Thymus (tissue), 11 donors: Measurements from ENCODE around the gene PNMA6F. TPM values are rescaled to one million over a fixed set of nuclear protein-coding genes. Genes with fewer than 3 reads are reported as not detected.

ENCODE experiments used
- DNase-seq, 9 donors: peaks; one replicate each; pipeline ENCODE4 v3.0.0-alpha.2; 2013; ENCODE audit warnings: low spot score in 9 of 9, low read depth in 6 of 9, missing footprints in 1 of 9
- H3K27ac ChIP-seq, 2 donors: one replicate each; pipeline ENCODE4 v1.5.1; 2013; ENCODE audit warnings: control low read depth in 1 of 2, low read depth in 1 of 2, low read length in 1 of 2, mild to moderate bottlenecking in 1 of 2, moderate library complexity in 1 of 2
- H3K27me3 ChIP-seq, 2 donors: one replicate each; pipeline ENCODE4 v1.5.1; 2013; ENCODE audit warnings: low read length in 1 of 2; ENCODE audit not compliant: control insufficient read depth in 2 of 2, insufficient read depth in 1 of 2
- H3K36me3 ChIP-seq, 2 donors: one replicate each; pipeline ENCODE4 v1.5.1; 2013; ENCODE audit warnings: low read length in 1 of 2, mild to moderate bottlenecking in 1 of 2, moderate library complexity in 1 of 2; ENCODE audit not compliant: control insufficient read depth in 2 of 2, insufficient read depth in 2 of 2
- H3K4me1 ChIP-seq, 2 donors: one replicate each; pipeline ENCODE4 v1.5.1; 2013; ENCODE audit warnings: low read length in 2 of 2; ENCODE audit not compliant: control insufficient read depth in 2 of 2, insufficient read depth in 2 of 2
- H3K4me3 ChIP-seq, 2 donors: one replicate each; pipeline ENCODE4 v1.5.1; 2013; ENCODE audit warnings: low read length in 2 of 2, control low read depth in 1 of 2, mild to moderate bottlenecking in 1 of 2
- H3K9me3 ChIP-seq, 2 donors: one replicate each; pipeline ENCODE4 v1.5.1; 2013; ENCODE audit warnings: low read length in 1 of 2, mild to moderate bottlenecking in 1 of 2; ENCODE audit not compliant: control insufficient read depth in 2 of 2, insufficient read depth in 1 of 2
- WGBS: extraction: QIAGEN DNeasy Blood & Tissue Kit; methylation state at CpG from one replicate; pipeline ENCODE4 v1.1.7; 2013; 5-methylcytosine and 5-hydroxymethylcytosine counted together
- polyA plus RNA-seq: library from polyadenylated mRNA; stranded (reverse); fragments of 200-250 nt; gene quantifications from one replicate; pipeline ENCODE4 v1.2.3, GENCODE V29; 2013
- total RNA-seq: library from RNA; stranded (reverse); fragments of 120-200 nt; gene quantifications from one replicate; pipeline ENCODE4 v1.2.4, GENCODE V29; 2013
- donor health status: healthy.

Gene PNMA6F
- total and polyA plus RNA-seq, 2 donors: under 0.01 to 0.02 TPM

DNA sequence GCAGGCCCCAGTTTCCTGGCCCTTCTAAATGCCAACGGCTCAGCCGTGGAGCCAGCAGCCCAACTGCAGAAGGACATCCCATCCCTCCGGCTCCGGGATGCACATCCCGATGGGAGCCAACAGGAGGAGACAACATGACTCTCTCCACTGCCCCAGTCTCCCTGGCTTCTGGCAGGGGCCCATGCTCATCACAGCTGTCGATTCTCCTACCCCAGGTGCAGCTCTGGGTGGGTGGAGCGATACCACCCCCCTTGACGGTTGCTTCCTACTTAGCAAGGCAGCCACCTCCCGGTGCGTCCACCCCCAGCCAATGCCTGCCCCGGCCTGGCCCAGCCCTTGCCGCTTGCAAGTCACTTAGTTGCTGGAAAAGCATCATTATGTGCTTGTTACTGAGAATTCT is 31.8 kb upstream of the PNMA6F start:
- WGBS: 88% methylated on average over 12 of the region's 12 CpGs
- Histone ChIP-seq H3K4me3 (no peak overlapping the region), H3K9me3 (peaks cover 0 to 16% of the 10 kb centered on the region in 2 donors), H3K36me3 (peaks cover 2 to 14% of the 10 kb centered on the region in 2 donors), H3K4me1 (peaks cover 0 to 16% of the 10 kb centered on the region in 2 donors), H3K27ac (no peak overlapping the region), H3K27me3 (no peaks in the 10 kb centered on the region)
- DNase-seq: peak in 2 of 9 donors; percentile 14 to 33

DNA sequence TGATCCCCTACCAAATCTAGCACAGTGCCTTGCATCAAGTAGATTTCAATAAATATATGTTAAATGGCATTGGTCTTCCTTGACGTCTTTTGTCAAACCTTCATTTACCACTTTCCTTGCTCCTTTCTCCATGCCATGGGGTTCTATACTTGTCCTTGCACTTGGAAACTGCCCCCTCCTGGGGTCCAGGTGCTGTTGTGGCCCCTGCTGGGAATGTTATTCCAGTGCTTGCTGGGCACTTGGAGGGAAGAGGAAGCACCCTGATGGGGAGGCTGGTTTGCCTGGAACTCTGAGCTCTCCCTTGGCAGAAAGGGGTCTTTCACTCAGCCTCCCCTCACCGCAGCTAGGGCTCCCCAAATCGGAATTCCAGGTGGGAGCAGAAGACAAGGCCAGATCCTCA is 31.3 kb upstream of the PNMA6F start:
- WGBS: 94% methylated on average over 3 of the region's 3 CpGs
- Histone ChIP-seq H3K4me3 (no peak overlapping the region), H3K4me1 (peaks cover 0 to 16% of the 10 kb centered on the region in 2 donors), H3K36me3 (peaks cover 2 to 18% of the 10 kb centered on the region in 2 donors), H3K27ac (no peak overlapping the region), H3K9me3 (peaks cover 0 to 11% of the 10 kb centered on the region in 2 donors), H3K27me3 (no peaks in the 10 kb centered on the region)
- no peak for DNase-seq

DNA sequence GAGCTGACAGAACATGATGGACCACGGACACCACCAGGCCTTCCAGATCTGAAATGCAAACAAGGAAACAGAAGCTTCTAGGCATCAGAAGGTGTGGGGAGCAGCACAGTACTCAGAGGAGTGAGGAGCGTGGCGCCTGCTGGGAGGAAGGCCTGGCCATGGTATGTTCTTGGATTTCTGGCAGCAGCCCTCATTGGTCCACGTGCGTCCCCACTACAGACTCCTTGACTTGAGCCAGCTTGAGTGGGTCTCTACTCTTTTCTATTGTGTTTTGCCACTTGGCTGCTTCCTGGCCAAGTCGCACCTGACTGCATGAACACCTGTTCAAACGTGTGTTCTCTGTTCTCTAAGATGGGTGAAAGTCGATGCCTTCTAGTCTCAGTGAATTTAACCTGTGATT is 30.4 kb upstream of the PNMA6F start:
- WGBS: 93% methylated on average over 8 of the region's 8 CpGs
- Histone ChIP-seq H3K4me3 (no peak overlapping the region), H3K36me3 (peaks cover 6 to 26% of the 10 kb centered on the region in 2 donors), H3K4me1 (peaks cover 0 to 16% of the 10 kb centered on the region in 2 donors), H3K9me3 (peaks cover 0 to 16% of the 10 kb centered on the region in 2 donors), H3K27me3 (no peaks in the 10 kb centered on the region), H3K27ac (no peak overlapping the region)
- no peak for DNase-seq

DNA sequence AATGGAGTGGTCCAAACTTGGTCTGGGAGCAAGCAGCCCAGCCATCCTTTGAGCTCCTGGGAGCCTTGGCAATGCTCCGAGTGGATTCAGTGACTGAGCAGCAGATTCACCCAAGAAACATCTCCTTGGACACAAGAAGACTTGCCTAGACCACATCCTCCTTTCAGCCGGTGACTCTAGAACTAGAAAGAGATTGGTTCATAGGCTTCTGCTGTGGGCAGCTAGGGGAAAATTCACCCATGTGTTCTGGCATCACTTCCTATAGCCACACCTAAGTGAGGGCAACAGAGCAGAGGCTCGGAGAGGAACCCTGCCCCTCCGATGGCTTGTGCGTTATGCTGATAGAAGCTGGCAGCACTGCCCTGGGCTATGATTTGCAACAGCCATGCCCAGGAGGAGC is 28.4 kb upstream of the PNMA6F start:
- Histone ChIP-seq H3K9me3 (peaks cover 0 to 10% of the 10 kb centered on the region in 2 donors), H3K4me1 (peaks cover 0 to 13% of the 10 kb centered on the region in 2 donors), H3K36me3 (peaks cover 20 to 33% of the 10 kb centered on the region in 2 donors), H3K27ac (no peak overlapping the region), H3K4me3 (no peak overlapping the region), H3K27me3 (no peaks in the 10 kb centered on the region)
- WGBS: 97% methylated on average over 5 of the region's 5 CpGs
- DNase-seq: no peak

DNA sequence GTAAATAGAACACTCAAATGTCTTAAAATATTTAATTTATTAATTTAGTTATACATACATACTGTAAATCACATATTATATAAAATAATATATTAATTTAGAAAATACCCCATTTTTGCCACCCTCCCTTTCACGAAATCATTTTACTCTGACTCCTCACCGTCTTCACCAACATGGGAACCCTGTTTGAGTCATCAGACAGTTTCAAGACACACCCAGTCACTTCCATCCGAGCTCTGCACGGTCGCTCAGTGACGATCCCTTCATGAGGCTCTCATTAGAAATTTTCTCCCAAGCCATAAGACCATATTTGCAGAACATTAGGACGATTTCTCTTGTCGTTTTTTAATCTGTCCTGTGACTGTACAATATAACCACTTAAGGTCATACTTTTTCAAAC is 26.9 kb upstream of the PNMA6F start:
- H3K27ac ChIP-seq: no peak overlapping the region
- DNase-seq: no peak
- H3K4me1 ChIP-seq: peaks cover 0 to 9% of the 10 kb centered on the region in 2 donors
- H3K9me3 ChIP-seq: peaks cover 0 to 10% of the 10 kb centered on the region in 2 donors
- 97% methylated on average over 8 of the region's 8 CpGs for WGBS
- no peak overlapping the region for H3K4me3 ChIP-seq
- H3K36me3 ChIP-seq: peaks cover 23 to 39% of the 10 kb centered on the region in 2 donors
- no peaks in the 10 kb centered on the region for H3K27me3 ChIP-seq

DNA sequence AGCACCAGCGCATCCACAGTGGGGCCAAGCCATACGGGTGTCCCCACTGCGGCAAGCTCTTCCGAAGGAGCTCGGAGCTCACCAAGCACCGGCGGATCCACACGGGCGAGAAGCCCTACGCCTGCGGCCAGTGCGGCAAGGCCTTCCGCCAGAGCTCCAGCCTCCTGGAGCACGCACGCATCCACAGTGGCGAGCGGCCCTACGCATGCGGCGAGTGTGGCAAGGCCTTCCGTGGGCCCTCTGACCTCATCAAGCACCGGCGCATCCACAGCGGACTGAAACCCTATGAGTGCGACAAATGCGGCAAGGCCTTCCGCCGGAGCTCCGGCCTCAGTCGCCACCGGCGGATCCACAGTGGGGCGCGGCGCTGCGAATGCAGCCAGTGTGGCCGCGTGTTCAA is 26.0 kb upstream of the PNMA6F start:
- no peak overlapping the region for H3K4me3 ChIP-seq
- DNase-seq: no peak
- H3K4me1 ChIP-seq: peaks cover 0 to under 1% of the 10 kb centered on the region in 2 donors

DNA sequence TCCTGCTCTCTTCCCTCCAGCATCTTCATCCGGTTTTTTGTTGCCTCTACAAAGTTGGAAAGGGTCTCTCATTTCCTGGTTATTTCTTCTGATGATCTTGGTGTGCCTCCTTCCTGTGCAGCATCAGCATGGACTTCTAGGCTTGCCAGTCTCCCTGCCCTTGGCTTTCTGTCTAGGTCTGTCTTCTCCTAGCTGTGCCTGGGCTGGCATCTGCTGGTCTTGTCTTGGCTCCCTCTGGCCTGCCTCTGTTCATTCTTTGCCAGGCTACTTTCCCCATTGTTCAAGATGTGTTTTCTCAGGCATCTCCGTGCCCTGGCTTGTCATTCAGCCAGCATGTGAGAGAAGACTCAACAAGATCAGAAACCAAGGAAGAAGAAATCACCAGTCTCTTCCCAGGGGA is 22.1 kb upstream of the PNMA6F start:
- Histone ChIP-seq H3K9me3 (peaks cover 0 to 10% of the 10 kb centered on the region in 2 donors), H3K4me3 (no peak overlapping the region), H3K36me3 (peaks cover 24 to 26% of the 10 kb centered on the region in 2 donors), H3K27ac (no peak overlapping the region), H3K27me3 (no peaks in the 10 kb centered on the region), H3K4me1 (no peaks in the 10 kb centered on the region)
- WGBS: 95% methylated on average over 2 of the region's 2 CpGs
- no peak for DNase-seq

More for the DNA sequence above, 26.0 kb upstream of the PNMA6F start:
- peaks cover 23 to 39% of the 10 kb centered on the region in 2 donors for H3K36me3 ChIP-seq
- over 99% methylated on average over 38 of the region's 38 CpGs for WGBS
- H3K27ac ChIP-seq: no peak overlapping the region
- H3K9me3 ChIP-seq: peaks cover 0 to 10% of the 10 kb centered on the region in 2 donors
- H3K27me3 ChIP-seq: no peaks in the 10 kb centered on the region

DNA sequence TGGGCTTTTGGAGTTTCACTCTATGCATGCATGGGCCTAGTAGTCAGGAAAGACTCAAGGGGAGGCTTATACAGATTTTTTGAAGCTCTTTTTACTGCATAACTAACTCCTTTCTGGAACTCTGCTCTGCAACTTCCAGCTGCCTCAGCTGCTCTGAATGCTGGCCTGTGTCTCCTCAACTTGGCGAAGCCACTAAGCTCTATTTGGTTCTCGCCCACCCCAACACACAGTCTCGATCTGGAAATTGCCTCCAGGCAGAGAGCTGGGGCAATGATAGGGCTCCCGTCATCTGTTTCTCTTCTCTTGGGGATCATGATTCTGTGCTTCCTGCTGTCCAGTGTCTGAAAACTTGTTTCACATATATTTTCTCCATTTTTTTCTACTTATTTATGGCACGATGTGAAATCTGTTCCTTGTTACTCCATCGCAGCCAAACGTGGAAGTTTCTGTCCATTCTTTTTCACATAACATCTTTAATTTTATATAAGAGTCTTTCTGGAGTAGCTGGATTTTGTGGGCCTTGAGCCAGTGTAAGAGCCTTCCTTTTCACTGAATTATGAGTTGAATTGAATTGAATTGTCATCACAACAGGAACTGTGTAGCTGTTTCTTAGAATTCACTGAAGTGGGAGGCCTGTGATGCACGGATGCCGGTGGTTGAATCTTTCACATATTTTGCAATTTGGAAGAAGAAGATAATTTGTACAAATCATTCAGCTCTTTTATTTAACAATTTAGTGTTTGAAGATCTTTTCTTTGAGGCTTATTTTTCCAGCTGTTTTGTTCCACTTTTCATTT is 21.4 kb upstream of the PNMA6F start:
- Histone ChIP-seq H3K27me3 (no peaks in the 10 kb centered on the region), H3K4me3 (no peak overlapping the region), H3K27ac (no peak overlapping the region), H3K4me1 (no peaks in the 10 kb centered on the region), H3K9me3 (peaks cover 0 to 10% of the 10 kb centered on the region in 2 donors), H3K36me3 (peaks cover 24 to 25% of the 10 kb centered on the region in 2 donors)
- 96% methylated on average over 9 of the region's 9 CpGs for WGBS
- no peak for DNase-seq

DNA sequence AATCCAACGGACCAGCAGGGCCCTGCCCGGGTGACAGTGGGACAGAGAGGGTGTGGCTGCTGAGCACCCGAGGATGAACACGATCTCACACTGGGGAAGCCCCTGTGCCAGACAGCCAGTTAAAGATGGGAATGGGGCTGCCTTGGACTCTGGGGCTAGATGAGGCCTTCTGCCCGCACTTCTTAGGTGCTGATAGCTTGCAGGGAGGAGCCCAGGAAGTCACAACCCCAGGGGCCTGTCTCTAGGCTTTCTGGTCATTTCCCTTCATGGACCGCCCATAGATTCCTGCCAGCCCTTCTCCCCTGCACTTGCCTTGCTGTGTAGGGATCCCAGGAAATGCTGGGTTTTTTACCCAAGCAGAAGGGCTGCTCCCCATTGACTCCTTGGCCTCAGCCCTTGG is 18.5 kb upstream of the PNMA6F start:
- Histone ChIP-seq H3K27ac (no peak overlapping the region), H3K4me3 (no peak overlapping the region), H3K27me3 (no peaks in the 10 kb centered on the region), H3K4me1 (peaks cover 5 to 18% of the 10 kb centered on the region in 2 donors), H3K9me3 (no peaks in the 10 kb centered on the region), H3K36me3 (peaks cover 8% of the 10 kb centered on the region in 2 donors)
- 98% methylated on average over 6 of the region's 6 CpGs for WGBS
- no peak for DNase-seq
